ENCODE results near the gene CASP6.
"Not testable (repeated sequence)": the region's sequence is repeated elsewhere in the genome, so short reads cannot be mapped to it uniquely, and the experiment has no call there.

CASP6 gene

DNA sequence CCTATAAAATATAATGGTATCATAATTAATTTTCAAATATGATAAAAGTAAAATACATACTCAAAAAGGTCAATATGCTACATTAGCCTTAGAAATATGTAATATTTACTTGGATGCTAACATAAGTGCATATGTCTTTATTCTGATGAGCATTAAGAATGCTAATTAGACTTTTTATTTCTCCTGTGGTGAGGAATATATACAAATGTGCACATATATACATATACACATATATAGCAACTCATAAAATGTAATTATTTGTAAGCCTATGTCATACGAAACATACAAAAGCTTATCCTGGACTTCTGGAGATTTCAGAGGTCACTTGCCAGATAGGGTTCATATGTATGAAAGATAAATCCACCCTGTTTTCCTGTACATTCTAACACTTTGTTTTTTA, 15.5 kb upstream of the CASP6 start:
- DNase-seq: no peak

DNA sequence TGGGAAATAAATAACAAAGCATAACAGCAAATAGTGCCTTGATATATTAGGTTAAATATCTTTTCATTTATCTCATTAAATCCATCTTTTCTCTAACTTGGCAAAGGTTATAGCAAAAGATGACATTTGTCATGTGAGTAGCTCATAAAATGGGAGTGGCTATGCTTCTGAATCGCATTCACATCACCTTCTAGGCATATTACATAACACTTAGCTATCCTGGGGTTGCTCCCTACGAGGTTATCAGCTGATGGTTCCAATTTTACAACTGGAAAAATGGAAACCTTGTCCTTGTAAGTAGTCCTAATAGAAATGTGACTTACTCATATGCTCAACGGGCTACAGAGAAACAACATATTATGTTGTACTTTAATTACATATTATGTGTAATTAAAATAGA, 10.3 kb upstream of the CASP6 start:
- no peak for DNase-seq

- no peak for DNase-seq
Measured at GRCh38 chr4:109708990-109709389, 5.7 kb upstream of the CASP6 start.

GRCh38 chr4:109708435-109708834, 5.2 kb upstream of the CASP6 start:
- DNase-seq: no peak

- no peak for DNase-seq
Measured at GRCh38 chr4:109703664-109704361, 568 bp upstream of the CASP6 start.

DNA sequence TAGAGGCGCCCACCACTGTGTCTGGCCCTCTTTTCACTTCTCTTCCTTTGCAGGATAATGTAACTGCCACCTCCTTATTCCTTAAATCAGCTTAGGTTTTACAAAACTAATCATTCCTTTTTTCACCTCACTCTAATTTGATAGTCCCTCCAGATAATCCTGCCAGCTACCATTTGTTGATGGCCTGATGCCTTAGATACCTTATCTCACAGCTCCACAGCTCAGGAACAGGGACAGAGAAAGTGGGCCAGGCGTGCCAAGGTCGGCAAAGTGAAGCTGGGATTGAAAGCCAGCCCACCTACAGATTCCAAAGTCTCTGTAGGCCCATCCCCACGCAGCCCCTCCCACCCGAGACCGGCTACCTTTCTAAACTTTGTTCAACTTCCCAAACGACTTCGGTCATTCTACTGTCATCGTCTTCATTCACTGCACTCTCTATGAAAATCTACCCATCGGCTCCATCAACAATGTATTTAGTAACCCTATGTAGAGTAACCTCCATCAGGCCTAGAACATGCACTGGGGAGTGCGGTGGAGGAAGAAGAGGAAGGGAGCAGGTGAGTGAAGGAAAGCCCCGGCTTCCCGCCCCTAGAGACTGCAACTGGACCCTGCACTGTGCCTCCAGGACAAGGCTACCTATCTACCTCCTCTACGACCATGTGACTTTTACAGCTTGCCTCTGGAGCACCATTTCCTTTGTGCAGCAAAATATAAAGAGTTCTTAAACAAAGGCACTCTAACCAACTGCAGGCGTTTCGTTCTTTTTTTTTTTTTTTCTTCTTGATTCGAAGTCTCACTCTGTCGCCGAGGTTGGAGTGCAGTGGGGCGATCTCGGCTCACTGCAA, 1.5 kb downstream of the CASP6 start:
- no peak for DNase-seq

GRCh38 chr4:109699553-109700225, 3.6 kb downstream of the CASP6 start:
- DNase-seq: no peak

- no peak for DNase-seq
Measured at GRCh38 chr4:109698656-109699055, 4.6 kb downstream of the CASP6 start.

DNA sequence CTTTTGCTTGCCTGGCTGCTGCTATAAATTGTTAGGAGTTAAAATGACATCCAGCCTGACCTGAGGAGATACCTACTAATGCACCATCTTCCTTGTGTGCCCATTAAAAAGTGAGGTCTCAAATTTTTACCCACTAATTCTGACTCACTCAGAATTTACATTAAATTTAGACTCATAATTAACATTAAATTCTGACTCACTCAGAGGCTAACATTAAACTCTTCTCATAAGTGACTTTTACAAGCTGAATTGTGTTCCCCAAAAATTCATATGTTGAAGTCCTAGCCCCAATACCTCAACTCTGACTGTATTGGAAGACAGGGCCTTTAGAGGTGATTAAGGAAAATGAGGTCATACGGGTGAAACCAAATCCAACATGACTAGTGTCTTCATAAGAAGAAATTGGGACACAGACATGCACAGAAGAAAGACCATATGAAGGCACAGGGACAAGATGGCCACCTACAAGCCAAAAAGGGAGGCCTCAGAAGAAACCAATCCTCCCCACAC, 11.8 kb downstream of the CASP6 start:
- DNase-seq: no peak

DNA sequence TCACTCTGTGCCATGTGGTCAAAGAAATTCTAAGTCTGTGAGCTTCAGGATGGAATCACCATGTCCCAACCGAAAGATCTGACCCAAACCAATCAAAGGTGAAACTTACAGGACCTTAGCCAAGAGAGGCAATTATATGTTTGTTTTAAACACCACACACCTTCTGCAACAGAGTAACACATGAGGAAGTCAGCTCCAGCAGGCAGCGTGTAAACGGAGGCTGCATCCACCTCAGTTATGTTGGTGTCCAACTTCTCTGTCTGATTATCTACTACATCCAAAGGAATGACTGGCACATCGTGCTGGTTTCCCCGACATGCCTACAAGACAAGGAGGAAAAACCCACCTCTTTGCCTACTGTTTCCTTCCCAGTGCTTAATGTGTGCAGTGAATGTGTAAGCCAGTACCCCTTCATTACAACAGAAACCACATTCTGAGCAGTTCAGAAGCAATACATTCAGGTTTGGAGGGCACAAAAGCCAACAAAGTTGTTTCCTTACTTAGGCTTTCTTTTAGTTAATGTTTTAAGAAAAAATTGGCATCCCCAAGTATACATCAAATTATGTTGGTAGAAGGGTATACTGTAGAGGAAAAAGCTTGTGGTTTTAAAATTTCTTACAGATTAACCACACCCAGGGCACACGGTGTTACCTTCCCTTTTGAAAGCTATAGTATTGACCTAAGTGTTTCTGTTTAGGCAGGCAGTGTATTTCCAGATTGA, 12.4 kb downstream of the CASP6 start:
- no peak for DNase-seq

DNA sequence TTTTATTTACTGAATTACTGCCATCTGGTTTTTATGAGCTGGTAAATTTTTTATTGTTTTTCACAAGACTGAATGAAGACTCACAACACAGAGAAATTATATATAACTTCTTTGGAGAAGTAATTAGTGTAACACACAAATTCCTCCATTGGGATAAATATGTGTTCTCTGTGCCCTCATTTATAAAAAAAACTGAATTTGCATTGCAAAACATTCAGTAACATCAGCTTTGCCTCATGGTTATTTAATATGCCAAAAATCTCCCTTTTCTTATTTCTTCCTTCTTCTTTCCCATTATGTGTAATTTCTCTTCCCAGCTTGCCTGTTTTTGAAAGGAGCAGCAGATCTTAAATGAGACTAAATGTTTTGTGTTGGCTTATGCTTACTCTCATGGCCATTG, 18.5 kb downstream of the CASP6 start:
- DNase-seq: no peak

- no peak for DNase-seq
Measured at GRCh38 chr4:109683621-109684253, 19.5 kb downstream of the CASP6 start.

- no peak for DNase-seq
Measured at GRCh38 chr4:109682875-109683274, 20.4 kb downstream of the CASP6 start.

DNA sequence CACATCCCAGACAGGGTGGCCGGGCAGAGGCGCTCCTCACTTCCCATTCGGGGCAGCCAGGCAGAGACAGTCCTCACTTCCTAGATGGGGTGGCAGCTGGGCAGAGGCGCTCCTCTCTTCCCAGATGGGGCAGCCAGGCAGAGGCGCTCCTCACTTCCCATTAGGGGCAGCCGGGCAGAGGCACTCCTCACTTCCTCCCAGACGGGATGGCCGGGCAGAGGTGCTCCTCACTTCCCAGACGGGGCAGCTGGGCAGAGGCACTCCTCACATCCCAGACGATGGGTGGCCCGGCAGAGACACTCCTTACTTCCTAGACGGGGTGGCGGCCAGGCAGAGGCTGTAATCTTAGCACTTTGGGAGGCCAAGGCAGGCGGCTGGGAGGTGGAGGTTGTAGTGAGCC, 24.3 kb downstream of the CASP6 start:
- not testable (repeated sequence) for DNase-seq

GRCh38 chr4:109678472-109678871, 24.8 kb downstream of the CASP6 start:
- not testable (repeated sequence) for DNase-seq

GRCh38 chr4:109676886-109677285, 26.4 kb downstream of the CASP6 start:
- no peak for DNase-seq

DNA sequence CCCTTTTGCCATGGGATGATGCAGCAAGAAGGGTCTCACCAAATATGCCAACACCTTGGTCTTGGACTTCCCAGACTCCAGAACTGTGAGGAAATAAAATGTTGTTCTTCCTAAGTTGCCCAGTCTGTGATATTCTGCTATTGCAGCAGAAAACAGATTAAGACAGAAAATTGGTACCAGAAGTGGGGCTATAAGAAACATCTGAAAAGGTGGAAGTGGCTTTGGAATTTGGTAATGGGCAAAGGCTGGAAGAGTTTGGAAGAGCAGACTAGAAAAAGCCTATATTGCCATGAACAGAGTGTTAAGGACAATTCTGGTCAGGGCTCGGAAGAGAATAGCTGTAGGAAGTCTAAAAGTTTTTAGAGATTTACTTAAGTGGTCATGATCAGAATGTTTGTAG, 27.4 kb downstream of the CASP6 start:
- DNase-seq: no peak

GRCh38 chr4:109675181-109675580, 28.1 kb downstream of the CASP6 start:
- DNase-seq: no peak

- no peak for DNase-seq
Measured at GRCh38 chr4:109673303-109673702, 29.9 kb downstream of the CASP6 start.

DNA sequence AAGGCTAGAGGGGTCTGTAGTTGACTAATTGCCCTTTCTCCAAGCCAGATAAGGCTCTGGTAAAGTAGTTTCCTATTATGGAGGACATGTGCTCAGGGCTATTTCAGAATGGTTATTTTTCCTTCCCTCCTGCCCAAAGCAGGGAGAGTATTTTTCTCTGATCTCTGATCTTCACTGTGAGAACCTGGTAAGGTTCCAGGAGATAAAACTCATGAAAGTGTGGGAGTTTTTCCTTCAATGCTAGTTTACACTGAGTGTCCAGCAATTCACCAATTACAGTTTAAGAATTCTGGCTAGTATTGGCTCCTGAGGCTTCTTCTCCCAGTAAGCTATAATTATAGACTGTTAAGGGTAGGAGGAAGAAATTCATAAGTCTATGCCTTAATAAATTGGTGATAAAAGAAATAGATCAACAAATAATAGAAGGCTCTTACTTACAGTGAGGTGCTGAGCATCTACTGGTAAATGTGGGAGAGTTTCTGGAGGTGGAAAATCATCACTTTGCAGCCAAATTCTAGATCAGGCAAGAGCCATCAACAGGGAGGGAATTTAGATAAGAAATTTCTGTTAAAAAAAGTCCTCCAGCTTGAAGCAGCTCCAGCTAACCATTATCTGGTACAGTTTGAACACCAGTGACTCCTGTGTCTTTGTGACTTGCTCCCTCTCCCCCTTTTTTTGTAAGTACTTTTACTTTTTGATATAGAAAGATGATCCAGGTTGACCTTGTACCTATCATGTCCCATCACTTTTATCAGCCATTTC, 30.9 kb downstream of the CASP6 start:
- no peak for DNase-seq

DNA sequence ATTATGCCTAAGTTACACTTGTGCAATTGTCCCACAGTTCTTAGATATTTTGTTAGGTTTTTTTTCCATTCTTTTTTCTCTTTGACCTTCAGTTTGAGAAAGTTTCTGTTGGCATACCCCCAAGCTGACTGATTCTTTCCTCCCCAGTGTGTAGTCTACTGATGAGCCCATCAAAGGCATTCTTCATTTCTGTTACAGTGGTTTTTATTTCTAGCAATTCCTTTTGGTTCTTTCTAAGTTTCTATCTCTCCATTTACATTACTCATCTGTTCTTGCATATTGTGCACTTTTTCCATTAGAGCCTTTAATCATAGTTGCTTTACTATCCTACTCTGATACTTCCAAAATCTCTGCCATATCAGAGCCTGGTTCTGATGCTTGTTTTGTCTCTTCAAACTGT, 31.9 kb downstream of the CASP6 start:
- no peak for DNase-seq

All from NCI-H2029 treated with DMSO at 0.1 percent for 48 hours (cell line).